ENCODE results near the gene TRIM2.

The TRIM2 gene

DNA sequence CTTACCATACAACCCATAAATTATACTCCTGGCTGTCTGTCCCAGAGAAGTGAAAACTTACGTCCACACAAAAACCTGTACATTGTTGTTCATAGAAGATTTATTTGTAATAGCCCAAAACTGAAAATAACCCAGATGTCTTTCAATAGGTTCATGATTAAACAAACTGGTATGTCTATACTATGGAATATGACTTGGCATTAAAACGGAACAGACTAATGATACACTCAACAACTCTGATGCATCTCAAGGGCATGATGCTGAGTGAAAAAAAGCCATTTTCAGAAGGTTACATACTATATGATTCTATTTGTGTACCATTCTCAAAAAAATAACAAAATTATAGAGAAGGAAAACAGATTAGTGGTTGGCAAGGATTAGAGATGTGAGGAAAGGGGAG lies 128.7 kb downstream of the TRIM2 start:
- no peak for DNase-seq (ENCODE audit: low read depth in 3 of 3)

DNA sequence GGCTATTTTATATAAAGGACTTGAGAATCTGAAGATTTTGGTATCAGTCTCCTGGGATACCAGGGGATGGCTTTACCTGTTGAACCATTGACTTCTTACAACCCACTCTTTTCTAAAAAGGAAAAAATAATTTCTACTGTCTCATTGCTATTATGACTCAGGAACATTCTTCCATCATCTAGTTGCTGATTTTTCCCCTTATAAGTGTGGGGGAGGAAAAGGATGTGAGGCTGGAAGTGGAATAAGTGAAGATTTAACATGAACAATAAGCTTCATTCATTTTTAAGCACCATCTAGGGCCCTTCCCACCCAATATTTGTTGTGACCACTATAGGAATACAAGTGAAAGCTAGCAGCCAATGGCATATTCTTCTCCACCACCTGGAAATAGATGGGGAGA lies 129.6 kb downstream of the TRIM2 start:
- DNase-seq (ENCODE audit: low read depth in 3 of 3): no peak

DNA sequence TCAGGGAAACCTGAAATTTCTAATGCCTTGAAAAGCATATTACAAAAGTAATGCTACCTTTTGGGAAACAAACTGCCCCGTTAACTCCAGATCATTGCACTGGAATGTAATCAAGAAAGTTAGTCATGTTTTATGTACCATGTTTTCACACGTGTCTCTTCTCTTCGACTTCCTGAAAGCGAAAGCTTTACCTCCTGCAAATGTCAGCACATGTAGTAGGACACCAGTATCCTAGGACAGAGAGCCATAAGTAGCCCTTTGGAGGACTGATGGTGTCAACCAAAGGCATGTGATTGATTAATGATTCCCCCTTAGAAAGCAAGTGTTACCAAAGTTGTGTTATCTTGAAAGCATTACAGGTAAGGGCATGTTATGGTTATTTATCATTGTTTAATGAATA lies 131.4 kb downstream of the TRIM2 start:
- no peak for DNase-seq (ENCODE audit: low read depth in 3 of 3)

DNA sequence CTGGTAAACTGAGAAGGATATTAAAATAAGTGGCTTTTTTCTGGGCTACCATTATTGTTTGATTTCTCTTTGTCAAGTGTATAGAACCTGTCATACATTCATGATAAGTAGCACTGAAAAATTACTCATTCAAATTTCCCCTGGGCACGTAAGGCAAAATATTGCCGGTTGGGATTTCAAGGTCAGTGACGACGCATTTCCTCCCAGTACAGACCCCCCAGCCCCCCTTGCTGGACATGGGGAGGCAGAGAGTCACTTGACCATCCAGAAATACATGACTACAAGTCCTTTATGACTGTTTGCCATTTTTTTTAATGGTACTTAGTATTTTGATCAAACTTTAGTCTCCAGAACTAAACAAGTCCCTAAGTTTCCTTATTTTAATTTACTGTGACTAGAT lies 133.4 kb downstream of the TRIM2 start:
- DNase-seq (ENCODE audit: low read depth in 3 of 3): no peak

DNA sequence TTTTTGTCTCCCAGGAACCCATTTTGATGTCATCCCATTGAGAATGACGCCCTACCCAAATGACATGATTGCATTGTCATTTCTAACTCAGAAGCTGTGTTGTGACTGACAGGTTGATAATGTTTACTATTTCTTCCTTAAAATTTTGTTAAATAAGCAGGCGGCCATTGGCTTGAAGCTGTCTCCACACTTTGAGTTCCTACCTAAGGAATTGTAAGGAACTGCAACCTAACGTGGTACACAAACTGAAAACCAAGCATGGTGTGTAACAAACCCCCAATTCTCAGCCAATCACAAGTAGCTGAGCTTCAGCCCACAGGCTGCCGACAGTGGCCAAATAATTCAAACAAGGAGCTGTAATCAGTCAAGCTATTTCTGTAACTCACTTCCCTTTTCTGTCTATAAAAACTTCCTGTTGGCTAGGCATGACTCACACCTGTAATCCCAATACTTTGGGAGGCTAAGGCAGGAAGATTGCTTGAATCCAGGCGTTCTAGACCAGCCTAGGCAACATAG lies 137.4 kb downstream of the TRIM2 start:
- no peak for DNase-seq (ENCODE audit: low read depth in 3 of 3)

DNA sequence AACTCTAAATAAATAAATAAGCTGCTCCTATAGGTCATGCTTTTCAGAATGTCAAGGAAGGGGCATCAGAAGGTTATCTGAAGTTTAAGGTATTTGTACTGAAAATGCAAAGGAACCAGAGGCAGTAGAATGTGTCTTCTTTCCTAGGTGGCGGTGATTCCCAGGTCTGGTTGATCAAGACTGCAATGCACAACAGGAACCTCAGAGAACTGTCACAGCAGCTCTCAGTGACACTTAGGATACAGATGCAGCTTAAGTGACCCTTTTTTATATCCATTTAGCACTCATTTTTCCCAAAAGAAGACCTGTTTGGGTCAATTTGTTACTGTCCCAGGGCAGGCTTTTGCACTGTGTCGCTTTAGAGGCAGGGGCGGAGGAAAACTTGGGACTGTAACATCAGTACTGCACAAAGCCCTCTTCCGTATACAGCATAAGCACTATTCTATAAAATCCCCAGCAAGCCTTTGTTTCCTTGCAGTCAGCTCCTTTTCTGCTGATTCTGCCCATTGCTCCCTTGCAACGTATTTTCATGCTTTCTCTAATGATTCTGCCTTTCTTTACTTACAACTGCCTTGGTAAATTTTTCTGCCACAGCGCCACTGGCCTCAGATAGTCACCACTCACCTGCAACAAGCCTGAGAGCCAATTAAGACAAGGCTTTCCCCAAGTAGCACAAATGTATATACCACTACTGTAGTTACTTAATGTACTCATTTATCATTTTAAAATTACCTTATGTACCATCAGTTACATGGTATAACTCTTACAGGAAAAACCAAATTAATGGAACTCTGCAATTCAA lies 138.7 kb downstream of the TRIM2 start:
- DNase-seq (ENCODE audit: low read depth in 3 of 3): no peak

DNA sequence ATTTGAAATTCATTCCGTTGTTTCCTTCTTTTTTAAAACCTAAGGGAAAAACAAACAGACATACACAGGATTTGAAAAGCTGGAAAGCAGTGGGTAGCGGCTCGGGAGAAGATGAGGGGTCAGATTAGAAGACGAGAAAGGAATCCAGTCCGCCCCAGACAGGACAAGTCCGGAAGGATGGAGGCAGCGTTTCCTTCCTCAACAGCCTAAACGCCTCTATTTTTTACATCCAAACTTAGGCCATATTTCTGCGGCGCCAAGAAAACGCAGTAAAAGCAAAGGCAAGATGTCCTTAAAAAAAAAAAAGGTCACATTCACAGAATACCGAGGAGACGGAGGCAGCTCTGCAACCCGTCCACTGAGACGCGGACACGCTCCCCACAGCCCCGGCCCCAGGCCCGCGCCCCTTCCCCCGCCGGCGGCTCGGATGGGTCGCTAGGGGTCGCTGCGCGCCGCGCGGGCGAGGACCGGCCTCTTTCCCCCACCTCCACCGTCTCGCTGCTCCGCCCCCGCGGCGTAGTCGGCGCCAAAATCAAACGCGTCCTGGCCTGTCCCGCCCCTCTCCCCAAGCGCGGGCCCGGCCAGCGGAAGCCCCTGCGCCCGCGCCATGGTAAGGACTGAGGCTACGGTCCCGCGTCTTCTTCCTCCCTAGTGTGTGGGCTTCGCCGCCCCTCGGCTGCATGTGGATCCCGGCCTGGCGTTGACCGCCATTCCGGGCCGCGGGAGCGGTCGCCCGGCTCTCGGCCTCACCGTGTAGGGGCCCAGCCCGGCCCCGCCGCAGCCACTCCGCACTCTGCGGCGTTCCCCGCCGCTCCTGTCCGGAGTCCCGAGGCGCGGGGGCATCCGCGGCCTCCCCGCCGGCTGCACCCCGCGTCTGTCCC lies 140.1 kb downstream of the TRIM2 start, which contains the start of gene MND1:
Gene MND1 (plus strand): TSS at position 558 of the 881 bp plus-strand sequence. CDS start 50 bp downstream, at position 608.
- peak; percentile 81 to 93 (median 85) for DNase-seq (ENCODE audit: low read depth in 3 of 3)

DNA sequence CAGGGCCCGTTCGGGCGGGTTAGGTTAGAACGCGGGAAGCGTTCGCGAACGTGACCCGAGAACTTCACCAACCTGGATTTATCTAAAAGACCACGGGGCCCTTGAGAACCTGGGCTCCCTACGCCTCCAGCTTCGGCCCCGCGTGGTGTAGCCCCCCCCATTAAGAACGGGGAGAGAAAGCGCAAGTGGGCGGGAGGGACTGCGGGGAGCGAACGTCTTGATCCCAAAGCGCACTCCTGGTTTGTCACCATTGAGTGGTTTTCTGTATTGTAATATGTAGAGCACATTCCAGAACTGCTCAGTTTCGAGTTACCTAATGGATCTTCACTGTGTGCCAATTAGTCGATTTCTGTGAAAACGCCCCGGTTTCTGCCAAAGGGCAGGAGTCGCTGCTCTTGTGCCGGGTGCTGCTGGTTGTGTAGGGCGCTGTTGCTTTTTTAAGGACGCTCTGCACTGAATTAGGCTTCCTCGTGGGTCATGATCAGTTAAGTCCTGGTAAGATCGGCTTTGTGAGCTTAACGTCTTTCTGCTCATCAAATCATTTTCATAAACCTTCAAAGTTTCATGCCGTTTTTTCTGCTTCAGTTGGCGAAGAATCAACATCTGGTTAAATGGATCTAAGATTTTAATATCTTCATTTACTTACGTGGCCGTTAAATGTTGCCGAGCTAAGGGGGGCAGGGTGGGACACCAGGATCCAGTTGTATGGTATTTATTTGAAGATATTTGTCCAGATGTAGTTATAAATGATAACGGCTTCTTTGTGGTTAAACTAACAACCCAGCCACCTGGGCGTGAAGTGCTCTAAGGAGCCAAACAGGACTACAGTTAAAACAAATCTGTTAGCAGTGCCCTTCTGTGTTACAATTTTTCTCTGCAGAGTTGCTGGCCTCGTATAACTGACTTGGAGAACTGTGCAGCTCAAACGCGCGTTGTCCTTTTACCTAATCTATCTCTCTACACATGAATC lies 141.1 kb downstream of the TRIM2 start:
- DNase-seq (ENCODE audit: low read depth in 3 of 3): peak; percentile 24 to 59 (median 30)

DNA sequence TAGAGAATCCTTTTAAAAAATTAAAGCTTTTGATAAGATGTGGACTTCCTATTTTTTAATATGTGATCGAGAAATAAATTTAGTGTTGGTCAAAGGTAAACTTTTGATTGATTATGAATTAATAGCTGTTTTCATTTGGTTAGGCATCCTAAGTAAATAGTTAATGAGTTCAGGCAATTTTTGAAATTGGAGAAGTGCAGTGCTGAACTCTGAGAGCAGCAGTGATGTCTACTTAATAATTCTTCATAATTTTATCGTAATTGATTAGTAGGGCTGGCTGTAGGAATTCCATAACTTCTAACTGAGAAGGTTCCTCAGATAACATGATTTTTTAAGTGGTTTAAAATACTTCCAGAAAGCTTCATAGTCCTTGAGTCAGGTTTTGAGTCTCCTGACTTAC lies 141.8 kb downstream of the TRIM2 start:
- no peak for DNase-seq (ENCODE audit: low read depth in 3 of 3)

DNA sequence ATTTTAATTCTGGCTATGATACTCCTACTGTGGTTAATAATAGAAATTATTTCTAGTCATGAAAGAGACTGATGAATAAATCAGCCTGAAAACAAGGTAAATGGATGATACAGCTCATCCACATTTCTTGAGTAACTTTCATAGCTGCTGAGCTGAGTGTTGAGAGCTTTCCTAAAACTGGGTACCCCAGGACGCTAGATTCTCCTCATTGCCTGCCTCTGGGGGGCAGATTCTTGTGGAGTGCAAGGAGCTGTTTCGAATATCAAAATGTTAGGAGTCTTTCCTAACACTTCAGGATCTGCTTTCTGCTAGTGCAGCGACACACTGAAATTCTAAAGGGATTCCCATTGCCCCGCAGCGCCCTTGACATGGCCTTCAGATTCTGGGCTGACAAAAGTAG lies 142.3 kb downstream of the TRIM2 start:
- no peak for DNase-seq (ENCODE audit: low read depth in 3 of 3)

DNA sequence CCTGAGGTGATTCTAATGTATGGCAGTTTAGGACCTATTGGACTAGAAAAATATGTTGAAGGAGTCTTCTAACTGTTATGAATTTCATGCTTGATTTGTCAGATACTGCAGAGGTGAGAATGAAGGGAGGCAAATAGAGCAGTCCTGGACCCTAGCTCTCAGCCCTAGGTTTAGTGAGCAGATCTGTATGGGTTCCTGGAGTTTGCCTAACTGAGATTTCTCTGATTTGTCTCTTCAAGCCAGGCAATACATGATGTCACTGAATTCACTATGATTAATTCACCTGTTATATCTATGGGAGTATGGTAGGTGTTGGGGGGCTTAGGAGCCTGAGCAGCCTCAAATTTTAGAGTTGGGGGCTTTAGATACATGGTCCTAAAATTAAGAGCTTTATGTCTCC lies 142.9 kb downstream of the TRIM2 start:
- no peak for DNase-seq (ENCODE audit: low read depth in 3 of 3)

DNA sequence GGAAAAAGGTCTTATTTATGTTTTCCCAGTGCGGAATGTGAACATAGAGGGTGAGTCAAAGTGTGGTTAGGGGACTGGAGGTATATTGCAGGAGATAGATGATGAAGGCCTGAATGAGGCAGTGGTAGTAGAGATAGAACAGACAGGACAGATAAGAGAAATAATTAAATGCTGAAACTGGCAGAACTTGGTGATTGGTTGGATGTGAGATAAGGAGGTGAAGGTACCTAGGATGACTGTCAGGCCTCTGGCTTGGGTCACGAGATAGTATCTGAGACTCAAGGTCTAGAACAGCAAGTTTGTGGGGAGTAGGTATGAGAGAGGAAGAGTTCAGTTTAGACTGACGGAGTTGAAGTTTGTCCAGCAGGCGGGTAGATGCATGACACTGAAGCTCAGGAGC lies 143.8 kb downstream of the TRIM2 start:
- DNase-seq (ENCODE audit: low read depth in 3 of 3): no peak

DNA sequence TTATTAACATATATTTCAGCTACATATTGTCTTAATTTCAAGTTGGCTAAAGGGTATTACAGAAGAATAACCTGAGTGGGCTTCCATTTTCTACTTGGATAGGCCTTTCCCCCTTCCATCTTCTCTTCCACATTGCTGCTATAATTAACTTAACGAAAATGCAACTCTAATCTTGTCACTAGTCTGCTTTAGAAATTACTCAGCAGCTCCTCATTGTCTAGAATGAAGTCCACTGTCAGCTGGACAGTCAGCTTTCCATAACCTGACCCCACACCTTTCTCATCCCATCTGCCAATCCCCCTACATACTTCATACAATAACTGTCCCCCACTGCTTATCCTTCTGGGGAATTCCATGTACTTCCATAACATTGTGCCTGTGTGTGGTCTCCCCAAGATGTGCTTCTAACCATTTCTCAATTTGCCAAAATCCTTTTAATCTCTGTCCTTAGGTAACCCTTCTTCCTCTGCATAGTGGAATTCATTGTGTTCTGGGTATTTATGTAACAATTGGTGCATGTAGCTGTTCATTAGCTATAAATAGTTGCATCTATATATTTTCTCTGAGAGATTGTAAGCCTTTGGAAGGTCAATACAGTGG lies 145.1 kb downstream of the TRIM2 start:
- DNase-seq (ENCODE audit: low read depth in 3 of 3): no peak

DNA sequence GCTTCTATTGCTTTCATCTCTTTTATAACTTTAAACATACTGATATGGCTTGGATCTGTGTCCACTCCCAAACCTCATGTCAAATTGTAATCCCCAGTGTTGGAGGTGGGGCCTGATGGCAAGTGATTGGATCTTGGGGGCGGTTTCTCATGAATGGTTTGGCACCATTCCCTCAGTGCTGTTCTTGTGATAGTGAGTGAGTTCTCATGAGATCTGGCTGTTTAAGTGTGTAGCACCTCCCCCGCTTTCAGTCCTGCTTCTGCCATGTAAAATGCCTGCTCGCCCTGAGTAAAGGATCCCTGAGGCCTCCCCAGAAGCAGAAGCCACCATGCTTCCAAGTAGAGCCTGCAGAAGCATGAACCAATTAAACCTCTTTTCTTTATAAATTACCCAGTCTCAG lies 157.9 kb downstream of the TRIM2 start:
- no peak for DNase-seq (ENCODE audit: low read depth in 3 of 3)

DNA sequence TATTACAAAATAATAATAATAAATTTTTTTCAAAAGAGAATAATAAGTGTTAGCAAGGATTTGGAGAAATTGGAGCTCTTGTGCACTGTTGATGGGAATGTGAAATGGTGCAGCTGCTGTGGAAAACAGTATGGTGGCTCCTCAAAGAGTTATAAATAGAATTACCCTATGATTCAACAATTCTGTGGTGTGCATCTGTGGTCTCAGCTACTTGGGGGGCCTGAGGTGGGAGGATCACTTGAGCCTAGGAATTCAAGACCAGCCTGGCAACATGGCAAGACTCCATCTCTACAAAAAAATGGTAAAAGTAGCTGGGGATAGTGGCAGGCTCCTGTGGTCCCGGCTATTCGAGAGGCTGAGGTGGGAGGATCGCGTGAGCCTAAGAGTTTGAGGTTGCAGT lies 159.8 kb downstream of the TRIM2 start:
- no peak for DNase-seq (ENCODE audit: low read depth in 3 of 3)

DNA sequence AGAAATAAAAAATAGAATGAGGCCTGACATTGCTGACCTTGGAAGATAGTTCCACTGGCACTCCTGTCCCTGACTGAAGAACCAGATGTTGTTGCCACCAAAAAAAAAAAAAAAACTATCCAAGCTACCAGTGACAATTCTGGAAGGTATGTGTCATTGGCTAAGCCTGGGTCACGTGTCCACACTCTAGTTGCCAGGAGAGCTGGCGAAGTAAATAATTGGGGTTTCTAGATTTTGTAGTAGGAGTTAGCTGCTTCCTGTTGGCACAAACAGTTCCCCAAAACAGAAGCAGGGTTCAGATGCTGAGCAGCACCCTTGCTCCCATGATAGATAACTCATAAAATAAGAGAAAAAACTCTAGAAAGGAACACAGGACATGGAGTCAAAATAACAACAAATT lies 160.8 kb downstream of the TRIM2 start:
- DNase-seq (ENCODE audit: low read depth in 3 of 3): no peak

DNA sequence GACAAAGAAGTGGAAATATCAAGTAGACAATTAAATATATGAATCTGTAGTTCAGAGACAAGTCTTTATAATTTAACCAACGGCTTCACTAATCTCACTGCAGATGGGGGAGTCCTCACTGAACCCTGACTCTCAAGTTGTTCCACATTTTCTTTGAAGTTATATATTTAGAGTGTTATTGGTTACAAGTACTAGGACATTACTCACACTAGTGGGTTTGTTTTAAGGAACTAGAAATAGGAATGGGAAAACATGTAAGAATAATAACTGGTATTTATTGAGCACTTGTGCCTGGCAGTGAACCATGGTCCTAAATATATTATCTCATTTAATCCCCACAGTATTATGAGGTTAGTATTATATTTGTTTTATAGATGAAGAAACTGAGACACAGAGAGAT lies 162.2 kb downstream of the TRIM2 start:
- no peak for DNase-seq (ENCODE audit: low read depth in 3 of 3)

DNA sequence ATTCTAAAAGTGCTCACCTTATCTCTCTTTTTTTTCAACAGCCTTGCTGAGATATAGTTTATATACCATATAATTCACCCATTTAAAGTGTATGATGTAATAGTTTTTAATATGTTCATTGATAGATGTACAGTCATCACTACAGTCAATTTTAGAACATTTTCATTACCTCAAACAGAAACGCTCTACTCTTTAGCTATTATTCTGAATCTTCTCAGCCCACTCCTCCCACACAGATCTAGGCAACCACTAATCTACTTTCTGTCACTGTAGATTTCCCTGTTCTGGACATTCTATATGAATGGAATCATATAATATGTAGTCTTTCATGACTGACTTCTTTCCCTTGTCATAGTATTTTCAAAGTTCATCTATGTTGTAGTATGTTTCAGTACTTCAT lies 162.8 kb downstream of the TRIM2 start:
- no peak for DNase-seq (ENCODE audit: low read depth in 3 of 3)

DNA sequence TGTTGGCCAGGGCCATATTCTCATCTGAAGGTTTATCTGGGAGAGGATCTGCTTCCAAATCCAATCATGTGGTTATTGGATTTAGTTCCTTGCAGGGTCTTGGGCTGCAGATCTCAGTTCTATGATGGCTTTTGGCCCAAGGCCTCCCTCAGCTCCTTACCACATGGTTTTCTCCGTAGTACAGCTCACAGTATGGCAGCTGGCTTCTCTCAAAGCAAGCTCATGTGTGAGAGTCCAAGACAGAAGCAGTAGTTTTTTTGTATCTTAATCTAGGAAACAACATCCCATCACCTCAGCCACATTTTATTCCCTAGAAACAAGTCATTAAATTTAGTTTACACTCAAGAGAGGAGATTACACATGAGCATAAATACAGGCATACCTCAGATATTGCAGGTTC lies 164.8 kb downstream of the TRIM2 start:
- no peak for DNase-seq (ENCODE audit: low read depth in 3 of 3)

DNA sequence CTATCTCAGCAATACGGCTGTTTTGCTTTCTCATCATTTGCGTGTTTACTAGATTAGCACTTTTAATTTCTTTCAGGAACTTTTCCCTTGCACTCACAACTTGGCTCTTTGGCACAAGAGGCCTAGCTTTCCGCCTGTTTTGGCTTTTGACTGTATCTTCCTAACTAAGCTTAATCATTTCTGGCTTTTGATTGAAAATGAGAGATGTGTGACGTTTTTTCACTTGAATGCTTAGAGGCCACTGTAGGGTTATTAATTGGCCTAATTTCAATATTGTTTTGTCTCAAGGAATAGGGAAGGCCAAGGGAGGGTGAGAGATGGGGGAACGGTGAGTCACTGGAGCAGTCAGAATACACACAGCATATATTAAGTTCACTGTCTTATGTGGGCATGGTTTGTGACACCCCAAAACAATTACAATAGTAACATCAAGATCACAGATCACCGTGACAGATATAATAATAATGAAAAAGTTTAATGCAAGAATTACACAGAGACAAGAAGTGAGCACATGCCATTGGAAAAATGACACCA lies 167.5 kb downstream of the TRIM2 start:
- DNase-seq (ENCODE audit: low read depth in 3 of 3): no peak

Data from stimulated activated CD4-positive, alpha-beta T cell treated with anti-CD3 and anti-CD28 coated beads, TNF-alpha, amount 100 ng/mL, for 24 hours (primary cell).